DMS53 treated with DMSO at 0.1 percent for 48 hours (cell line): Measurements from ENCODE around the gene KCNK1.
"Not testable (repeated sequence)": the region's sequence is repeated elsewhere in the genome, so short reads cannot be mapped to it uniquely, and the experiment has no call there.

ENCODE experiments used
- DNase-seq: peaks from one replicate; lab custom pipeline; 2025; ENCODE audit not compliant: unreplicated experiment; lab: John Stamatoyannopoulos, UW

The KCNK1 gene

GRCh38 chr1:233607252-233608119 lies 6.4 kb upstream of the KCNK1 start:
- DNase-seq, result peak; percentile 77

GRCh38 chr1:233608988-233609387 lies 4.9 kb upstream of the KCNK1 start:
- no peak for DNase-seq

- no peak for DNase-seq
Observed at GRCh38 chr1:233609926-233610325, 4.0 kb upstream of the KCNK1 start.

- no peak for DNase-seq
Observed at GRCh38 chr1:233610628-233611027, 3.3 kb upstream of the KCNK1 start.

GRCh38 chr1:233611363-233611762 lies 2.5 kb upstream of the KCNK1 start:
- not testable (repeated sequence) for DNase-seq

GRCh38 chr1:233614173-233614742 lies 352 bp downstream of the KCNK1 start:
- DNase-seq, result peak; percentile 62

- DNase-seq, result peak; percentile 21
Observed at GRCh38 chr1:233614743-233615521, 1.0 kb downstream of the KCNK1 start.

- DNase-seq, result no peak
Observed at GRCh38 chr1:233615571-233615970, 1.7 kb downstream of the KCNK1 start.

- no peak for DNase-seq
Observed at GRCh38 chr1:233617025-233617424, 3.1 kb downstream of the KCNK1 start.

GRCh38 chr1:233619414-233619813 lies 5.5 kb downstream of the KCNK1 start:
- DNase-seq, result not testable (repeated sequence)

GRCh38 chr1:233620065-233620464 lies 6.2 kb downstream of the KCNK1 start:
- DNase-seq, result no peak

GRCh38 chr1:233621923-233622322 lies 8.0 kb downstream of the KCNK1 start:
- DNase-seq, result no peak

GRCh38 chr1:233624289-233624688 lies 10.4 kb downstream of the KCNK1 start:
- DNase-seq, result no peak

- no peak for DNase-seq
Observed at GRCh38 chr1:233625087-233625486, 11.2 kb downstream of the KCNK1 start.

GRCh38 chr1:233625510-233625981 lies 11.6 kb downstream of the KCNK1 start:
- DNase-seq, result no peak

GRCh38 chr1:233627376-233627775 lies 13.5 kb downstream of the KCNK1 start:
- DNase-seq, result no peak

- DNase-seq, result no peak
Observed at GRCh38 chr1:233627823-233628222, 13.9 kb downstream of the KCNK1 start.

- no peak for DNase-seq
Observed at GRCh38 chr1:233629305-233629935, 15.5 kb downstream of the KCNK1 start.

GRCh38 chr1:233631810-233632405 lies 18.0 kb downstream of the KCNK1 start:
- no peak for DNase-seq

- no peak for DNase-seq
Observed at GRCh38 chr1:233632436-233632835, 18.5 kb downstream of the KCNK1 start.
